Fibroblast of skin of left quadriceps (primary cell): ENCODE data around the gene VPS51.
"Not testable (repeated sequence)": the region's sequence is repeated elsewhere in the genome, so short reads cannot be mapped to it uniquely, and the experiment has no call there.

Experiments
- DNase-seq, 2 experiments: peaks; one replicate each; pipeline ENCODE4 v3.0.0-alpha.2; 2013; ENCODE audit warnings: low read depth in 2 of 2

The VPS51 gene

GRCh38 chr11:65118891-65119669, 23.1 kb downstream of the VPS51 start:
- DNase-seq = not testable (repeated sequence)

DNA sequence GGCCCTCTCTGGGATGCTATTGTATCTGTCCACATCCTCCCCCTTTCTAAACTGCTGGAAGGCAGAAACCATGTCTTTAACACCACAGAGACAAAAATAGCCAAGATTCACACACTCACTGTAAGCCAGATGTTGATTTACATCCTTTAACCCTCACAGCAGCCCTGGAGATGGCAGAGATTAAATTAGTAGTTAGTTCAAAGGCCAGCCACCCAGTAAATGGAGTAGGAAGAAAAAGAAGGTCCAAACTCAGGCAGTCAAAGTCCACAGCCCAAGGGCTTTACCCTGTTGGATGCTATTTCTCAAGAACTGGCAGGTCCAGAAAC, 23.6 kb downstream of the VPS51 start:
- no peak for DNase-seq

GRCh38 chr11:65120831-65121230, 24.8 kb downstream of the VPS51 start:
- DNase-seq = no peak

DNA sequence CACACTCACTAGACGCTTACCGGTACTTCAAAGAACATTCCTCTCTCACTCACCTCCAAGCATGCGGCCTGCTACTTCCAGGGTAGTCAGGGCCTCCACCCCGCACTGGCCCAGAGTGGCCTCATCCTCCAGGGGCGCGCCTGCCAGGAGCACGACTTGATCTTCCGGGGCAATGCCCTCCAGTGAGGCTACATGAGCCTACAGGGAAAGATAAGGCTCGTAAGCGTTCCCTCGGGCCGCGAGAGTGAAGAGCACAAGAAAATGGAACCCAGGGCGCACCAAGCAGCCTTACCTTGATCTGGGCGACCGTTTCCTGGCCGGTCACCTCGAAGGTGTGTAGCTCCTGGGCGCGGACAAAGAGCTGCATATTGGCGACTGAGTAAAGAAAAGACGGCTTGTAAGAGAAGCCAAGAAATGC, 25.4 kb downstream of the VPS51 start:
- DNase-seq = no peak

- DNase-seq = peak; percentile 85
These were observed 26.1 kb downstream of the VPS51 start, which contains the start of the genes FAU and MRPL49 for GRCh38 chr11:65121865-65122696. Gene FAU (minus strand): TSS chr11:65122134. CDS start chr11:65121813, 321 bp downstream. Gene MRPL49 (plus strand): TSS chr11:65122321. CDS start chr11:65122347, 26 bp downstream.

GRCh38 chr11:65124480-65125196, 28.6 kb downstream of the VPS51 start:
- DNase-seq = no peak

- DNase-seq = no peak
These were observed 29.4 kb downstream of the VPS51 start for GRCh38 chr11:65125197-65126056.

- no peak for DNase-seq
These were observed 30.7 kb downstream of the VPS51 start for GRCh38 chr11:65126624-65127274.

DNA sequence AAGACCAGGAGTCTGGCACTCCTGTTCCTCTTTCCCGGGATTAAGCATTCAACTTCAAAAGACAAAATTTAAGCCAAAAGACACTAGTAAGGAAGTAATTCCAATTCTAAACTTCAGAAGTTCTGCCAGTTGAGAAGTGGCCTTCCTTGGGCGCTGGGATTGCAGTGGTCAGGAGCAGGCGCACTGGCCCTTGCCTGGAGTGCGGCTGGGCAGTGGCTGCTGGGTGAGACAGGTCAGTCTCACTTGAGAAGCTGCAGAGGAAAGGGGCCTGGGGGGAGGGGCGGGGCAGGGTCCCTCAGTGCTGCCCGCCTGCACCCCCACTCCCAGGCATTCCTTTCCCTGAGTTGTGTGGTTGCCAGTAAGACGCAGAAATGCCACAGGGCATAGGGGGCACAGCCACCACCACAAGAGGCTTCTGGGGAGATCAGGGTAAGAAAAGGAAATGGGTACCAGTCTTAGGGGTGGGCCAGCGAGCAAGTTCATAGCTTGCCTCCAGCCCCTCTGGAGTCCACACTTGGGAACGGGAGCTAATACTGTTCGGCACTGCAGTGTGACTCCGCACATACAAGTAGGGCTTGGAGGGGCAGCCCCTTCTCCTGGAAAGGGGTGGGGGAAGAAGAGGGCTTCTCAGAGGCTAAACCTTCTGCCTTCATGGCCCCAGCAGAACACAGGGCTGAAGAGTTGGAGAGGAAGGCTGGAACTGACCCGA, 31.6 kb downstream of the VPS51 start:
- DNase-seq = no peak

GRCh38 chr11:65128182-65129145, 32.5 kb downstream of the VPS51 start:
- DNase-seq = no peak

DNA sequence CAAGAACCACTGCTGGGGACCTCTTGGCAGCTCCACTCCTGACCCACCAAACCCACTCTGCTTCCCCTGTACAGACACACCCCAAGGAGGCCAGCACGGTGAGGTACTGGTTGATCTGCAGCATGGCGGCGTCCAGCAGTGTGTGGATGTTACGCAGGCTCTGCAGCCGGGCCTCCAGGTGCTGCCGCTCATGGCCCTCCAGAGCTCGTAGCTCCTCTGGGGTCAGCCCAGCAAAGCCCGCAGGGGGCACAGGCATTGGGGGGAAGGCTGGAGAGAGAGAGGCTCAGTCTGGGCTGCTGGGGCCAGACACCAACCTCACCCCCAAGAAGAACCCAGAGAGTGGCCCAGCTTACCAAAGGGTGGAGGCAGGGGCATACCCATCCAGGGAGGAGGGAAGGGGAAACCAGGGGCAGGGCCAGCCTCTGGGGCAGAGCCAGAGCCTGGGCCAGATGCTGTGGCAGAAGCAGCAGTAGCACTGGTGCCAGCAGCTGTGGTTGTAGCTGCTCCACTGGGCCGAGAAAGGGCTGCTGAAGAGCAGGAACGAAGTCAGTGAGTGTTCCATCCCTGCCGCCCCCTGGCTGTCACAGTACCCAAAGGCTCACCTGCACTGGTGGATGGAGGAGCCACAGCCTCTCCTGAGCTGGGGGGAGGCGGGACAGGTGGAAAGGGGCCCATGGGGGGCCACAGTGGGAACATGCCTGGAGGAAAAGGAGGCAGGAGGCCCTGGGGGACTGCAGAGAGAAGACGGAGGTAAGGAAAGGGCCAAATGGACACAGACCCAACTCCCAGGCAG, 33.8 kb downstream of the VPS51 start:
- no peak for DNase-seq

DNA sequence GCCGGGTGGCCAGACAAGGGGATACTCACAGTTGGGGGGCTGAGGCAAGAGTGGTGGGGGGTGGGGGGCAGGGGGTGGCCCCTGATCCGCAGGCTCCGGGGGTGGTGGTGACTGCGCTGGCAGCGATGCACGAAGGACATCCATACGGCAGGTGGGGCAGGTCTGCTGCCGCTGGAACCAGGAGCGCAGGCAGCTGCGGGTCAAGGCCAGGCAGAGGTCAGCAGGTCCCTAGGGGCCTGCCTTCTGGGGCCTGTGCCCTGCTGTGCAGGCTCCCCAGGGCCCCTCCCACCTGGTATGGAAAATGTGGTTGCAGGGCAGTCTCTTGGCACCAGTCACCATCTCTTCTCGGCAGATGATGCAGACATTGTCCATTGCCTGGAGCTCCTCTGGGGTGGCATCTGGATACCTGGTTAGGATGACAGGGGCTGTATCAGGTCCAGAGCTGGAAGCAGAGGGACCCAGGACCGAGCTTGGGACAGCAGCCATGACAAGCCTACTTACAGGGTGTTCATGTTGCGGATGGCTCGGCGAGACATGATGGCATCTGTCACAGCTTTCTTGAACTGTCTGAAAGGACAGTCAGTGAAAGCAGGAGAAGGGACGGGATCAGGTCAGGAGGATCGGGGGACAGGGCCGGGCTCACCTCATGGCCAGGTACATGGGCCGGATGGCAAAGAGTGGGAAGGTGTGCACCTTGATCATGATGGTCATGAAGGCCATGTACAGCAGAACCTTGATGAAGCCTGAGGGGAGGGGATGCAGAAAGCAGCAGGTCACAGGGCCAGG, 34.8 kb downstream of the VPS51 start:
- DNase-seq = no peak

DNA sequence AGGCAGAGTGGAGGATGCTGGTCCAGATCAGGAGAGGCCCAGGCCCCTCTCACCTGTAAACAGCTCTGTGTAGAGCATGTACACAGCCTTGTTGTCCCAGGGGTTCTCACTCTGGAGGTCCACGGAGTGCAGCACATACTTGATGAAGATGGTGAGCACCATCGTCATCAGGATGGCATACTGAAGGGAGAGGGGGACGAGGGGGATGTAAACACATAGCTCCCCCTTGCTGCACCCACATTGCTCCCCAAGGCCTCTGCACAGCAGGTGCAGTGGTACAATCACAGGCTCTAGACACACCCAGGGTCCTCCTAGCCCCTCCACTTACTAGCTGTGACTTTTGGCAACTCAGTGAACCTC, 35.4 kb downstream of the VPS51 start:
- no peak for DNase-seq

DNA sequence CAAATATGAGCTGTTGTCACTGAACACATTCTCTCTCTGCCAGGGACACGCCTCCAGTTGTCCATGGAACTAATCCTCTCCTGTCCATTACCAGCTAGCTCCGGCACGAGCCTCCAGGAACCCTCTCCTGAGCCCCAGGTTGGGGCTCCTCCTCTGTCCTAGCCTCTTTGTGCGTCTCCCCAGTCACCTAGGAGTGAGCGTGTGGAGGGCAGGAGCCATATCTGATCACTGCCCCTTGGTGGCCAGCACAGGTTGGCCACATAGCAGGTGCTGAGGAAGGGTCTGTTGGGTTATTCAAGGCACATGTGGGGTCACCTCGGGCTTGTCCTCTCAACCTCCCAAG, 35.9 kb downstream of the VPS51 start:
- no peak for DNase-seq

- no peak for DNase-seq
These were observed 36.4 kb downstream of the VPS51 start for GRCh38 chr11:65132238-65132987.

GRCh38 chr11:65132988-65133700, 37.1 kb downstream of the VPS51 start:
- no peak for DNase-seq
